SK-N-MC (cell line): ENCODE results near the gene SLC39A8.

Experiments
- DNase-seq: peaks from one replicate; pipeline ENCODE4 v3.0.0-alpha.2; 2011; ENCODE audit warnings: low read depth, low spot score
- H3K27ac ChIP-seq: fragments of 200-600 bp; sonication (generic); 2 replicates; pipeline ENCODE4 v1.5.1; 2016; ENCODE audit warnings: mixed run types
- H3K36me3 ChIP-seq: fragments of 200-600 bp; sonication (generic); 2 replicates; pipeline ENCODE4 v1.6.1; 2017; ENCODE audit warnings: antibody characterized with exemption, low read length, mixed read lengths; ENCODE audit not compliant: insufficient read depth
- H3K4me3 ChIP-seq: fragments of 200-600 bp; sonication (generic); 2 replicates; pipeline ENCODE4 v1.5.1; 2016
- H3K9ac ChIP-seq: fragments of 200-600 bp; sonication (generic); 2 replicates; pipeline ENCODE4 v1.8.0; 2017; ENCODE audit warnings: mixed run types, mixed read lengths; ENCODE audit not compliant: insufficient read length
- H3K9me3 ChIP-seq: fragments of 200-600 bp; sonication (generic); 2 replicates; pipeline ENCODE4 v1.6.1; 2017; ENCODE audit warnings: low read depth, mild to moderate bottlenecking, antibody characterized with exemption, low read length, moderate library complexity, mixed read lengths
- EZH2 ChIP-seq: fragments of 200-600 bp; sonication (generic); IDR thresholded peaks from one replicate; pipeline ENCODE4 v1.6.1; 2017; ENCODE audit warnings: antibody characterized with exemption
- FOXP2 ChIP-seq: optimal IDR thresholded peaks from 2 replicates; pipeline ENCODE3; 2011; ENCODE audit warnings: mild to moderate bottlenecking, moderate library complexity; ENCODE audit not compliant: insufficient read depth; ENCODE audit errors: extremely low read length, control extremely low read depth
- POLR2AphosphoS5 ChIP-seq: IDR thresholded peaks from 2 replicates; pipeline ENCODE4 v1.6.1; 2012; ENCODE audit warnings: mild to moderate bottlenecking, low read depth, low read length, borderline replicate concordance

Gene SLC39A8

DNA sequence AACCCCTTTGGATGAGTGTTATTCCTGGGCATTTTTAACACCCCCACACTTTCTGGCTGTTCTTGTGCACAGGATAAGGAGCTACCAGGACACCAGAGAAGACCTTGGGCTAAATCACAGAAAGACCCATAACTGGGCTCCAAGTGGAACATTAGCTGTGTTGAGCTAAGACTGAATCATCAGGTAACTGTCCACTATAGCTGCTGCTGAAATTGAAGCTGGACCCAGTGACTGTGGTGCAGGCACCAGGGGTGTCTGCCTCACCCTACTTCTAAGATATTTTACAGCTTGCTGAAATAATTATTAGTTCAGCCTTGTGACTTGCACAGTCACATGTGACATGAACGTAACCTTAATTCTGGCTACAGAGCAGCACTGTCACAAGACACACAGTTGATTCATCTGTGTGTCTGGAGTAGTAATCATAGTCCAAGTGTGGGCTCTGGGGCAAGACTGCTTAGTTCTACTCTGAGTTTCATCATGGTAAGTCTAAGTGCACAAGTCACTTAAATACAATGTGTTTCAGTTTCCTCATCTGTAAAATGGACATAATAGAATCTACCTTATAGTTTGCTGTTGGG, 127.4 kb downstream of the SLC39A8 start:
- no peak for TF ChIP-seq FOXP2
- TF ChIP-seq POLR2AphosphoS5: no peak
- TF ChIP-seq EZH2: no peak
- Histone ChIP-seq H3K27ac (no peak overlapping the region), H3K36me3 (no peaks in the 10 kb centered on the region), H3K9ac (no peak overlapping the region), H3K9me3 (no peaks in the 10 kb centered on the region), H3K4me3 (no peak overlapping the region)
- DNase-seq: no peak

DNA sequence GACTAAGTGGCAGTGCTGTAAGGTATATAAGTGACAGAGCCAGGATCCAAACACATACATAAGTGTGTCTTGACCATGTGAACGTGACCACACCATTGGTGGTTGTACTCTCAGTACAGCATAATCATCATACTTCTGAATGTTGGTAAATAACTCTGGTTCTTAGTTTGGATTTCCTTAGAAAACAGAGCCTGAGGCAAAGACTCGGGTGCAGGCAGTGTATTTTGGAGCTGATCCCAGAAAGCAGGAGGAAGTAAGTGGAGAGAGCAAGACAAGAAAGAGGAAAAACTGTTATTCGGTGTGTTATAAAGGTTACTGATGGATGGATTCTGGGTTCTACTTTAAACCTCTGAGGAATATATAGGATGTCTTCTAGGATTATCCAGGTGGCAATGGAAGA, 127.9 kb downstream of the SLC39A8 start:
- Histone ChIP-seq H3K27ac (no peak overlapping the region), H3K9ac (no peak overlapping the region), H3K36me3 (no peaks in the 10 kb centered on the region), H3K9me3 (no peaks in the 10 kb centered on the region), H3K4me3 (no peak overlapping the region)
- TF ChIP-seq EZH2: no peak
- TF ChIP-seq FOXP2: no peak
- TF ChIP-seq POLR2AphosphoS5: no peak
- no peak for DNase-seq

DNA sequence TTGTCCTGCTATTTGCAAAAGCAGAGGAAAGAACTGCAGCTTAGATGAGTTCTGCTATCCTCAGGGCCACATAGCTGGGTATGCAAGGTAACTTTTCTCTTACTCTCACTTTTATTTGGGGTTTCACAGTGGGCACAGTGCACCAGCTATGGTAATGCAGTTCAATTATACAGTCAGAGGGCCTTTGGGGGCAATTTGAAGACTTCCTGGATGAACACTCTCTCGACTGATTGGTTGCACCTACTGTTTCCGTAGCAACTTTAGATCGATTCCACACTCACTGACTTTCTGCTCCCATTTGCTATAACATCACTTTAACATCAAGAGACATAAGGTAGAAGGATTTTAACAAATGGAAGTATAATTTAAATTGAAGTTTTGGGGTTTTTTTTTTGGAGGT, 128.6 kb downstream of the SLC39A8 start:
- Histone ChIP-seq H3K4me3 (no peak overlapping the region), H3K9me3 (no peaks in the 10 kb centered on the region), H3K27ac (no peak overlapping the region), H3K9ac (no peak overlapping the region), H3K36me3 (no peaks in the 10 kb centered on the region)
- TF ChIP-seq EZH2 (no peak), POLR2AphosphoS5 (no peak), FOXP2 (no peak)
- no peak for DNase-seq

DNA sequence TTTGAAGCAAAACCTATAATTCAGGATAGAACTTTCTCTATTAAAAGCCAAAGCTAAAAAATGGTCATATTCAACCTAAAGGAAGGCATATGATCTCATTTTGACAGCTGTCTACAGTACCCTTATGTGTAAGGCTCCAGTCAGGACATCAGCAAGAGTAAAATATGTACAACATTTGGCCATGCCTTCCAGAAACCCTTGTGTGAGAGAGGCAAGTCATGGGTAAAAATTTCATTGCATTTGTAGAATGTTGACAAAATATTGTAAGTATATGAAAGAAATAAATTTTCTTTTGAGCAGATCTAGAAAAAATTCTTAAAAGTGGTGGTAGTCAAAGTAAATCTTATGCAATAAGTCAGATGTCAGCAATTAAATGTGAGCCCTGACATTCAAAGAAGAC, 132.3 kb downstream of the SLC39A8 start:
- no peak overlapping the region for H3K27ac ChIP-seq
- no peak overlapping the region for H3K9ac ChIP-seq
- no peaks in the 10 kb centered on the region for H3K36me3 ChIP-seq
- no peak overlapping the region for H3K4me3 ChIP-seq
- TF ChIP-seq EZH2 (no peak), FOXP2 (no peak), POLR2AphosphoS5 (no peak)
- no peak for DNase-seq
- no peaks in the 10 kb centered on the region for H3K9me3 ChIP-seq
